GDM1 (cell line): Measurements from ENCODE around the gene LBX1.

Experiments used
- DNase-seq: peaks from one replicate; lab custom pipeline; 2025; lab: John Stamatoyannopoulos, UW

Gene LBX1

DNA sequence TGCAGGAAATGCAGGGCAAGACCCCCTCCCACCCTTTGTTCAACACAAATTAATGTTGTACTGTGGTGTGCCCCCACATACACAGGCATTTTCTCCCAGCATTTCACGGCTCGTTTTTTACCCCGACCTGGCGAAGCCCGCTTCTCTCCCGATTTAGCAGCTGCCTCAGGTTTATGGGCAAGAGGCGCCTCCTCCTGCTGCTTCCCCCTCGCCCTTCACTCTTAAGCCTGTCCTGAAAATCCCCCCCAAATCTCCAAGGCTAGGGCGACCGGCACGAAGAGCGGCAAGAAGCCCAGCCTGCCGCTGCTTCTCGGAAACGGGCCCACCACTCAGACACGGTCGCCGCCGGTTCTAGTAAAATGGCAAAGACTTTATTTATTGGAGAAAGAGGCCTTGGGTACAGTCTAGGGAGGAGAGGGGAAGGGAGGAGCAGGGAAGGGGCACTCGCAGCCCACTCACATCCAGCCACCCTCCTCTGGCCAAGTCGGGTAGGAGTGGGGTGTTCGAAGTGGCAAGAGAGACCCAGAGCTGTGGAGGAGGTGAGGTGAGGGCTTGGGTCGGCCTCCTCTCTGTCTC lies 3.3 kb downstream of the LBX1 start:
- no peak for DNase-seq

DNA sequence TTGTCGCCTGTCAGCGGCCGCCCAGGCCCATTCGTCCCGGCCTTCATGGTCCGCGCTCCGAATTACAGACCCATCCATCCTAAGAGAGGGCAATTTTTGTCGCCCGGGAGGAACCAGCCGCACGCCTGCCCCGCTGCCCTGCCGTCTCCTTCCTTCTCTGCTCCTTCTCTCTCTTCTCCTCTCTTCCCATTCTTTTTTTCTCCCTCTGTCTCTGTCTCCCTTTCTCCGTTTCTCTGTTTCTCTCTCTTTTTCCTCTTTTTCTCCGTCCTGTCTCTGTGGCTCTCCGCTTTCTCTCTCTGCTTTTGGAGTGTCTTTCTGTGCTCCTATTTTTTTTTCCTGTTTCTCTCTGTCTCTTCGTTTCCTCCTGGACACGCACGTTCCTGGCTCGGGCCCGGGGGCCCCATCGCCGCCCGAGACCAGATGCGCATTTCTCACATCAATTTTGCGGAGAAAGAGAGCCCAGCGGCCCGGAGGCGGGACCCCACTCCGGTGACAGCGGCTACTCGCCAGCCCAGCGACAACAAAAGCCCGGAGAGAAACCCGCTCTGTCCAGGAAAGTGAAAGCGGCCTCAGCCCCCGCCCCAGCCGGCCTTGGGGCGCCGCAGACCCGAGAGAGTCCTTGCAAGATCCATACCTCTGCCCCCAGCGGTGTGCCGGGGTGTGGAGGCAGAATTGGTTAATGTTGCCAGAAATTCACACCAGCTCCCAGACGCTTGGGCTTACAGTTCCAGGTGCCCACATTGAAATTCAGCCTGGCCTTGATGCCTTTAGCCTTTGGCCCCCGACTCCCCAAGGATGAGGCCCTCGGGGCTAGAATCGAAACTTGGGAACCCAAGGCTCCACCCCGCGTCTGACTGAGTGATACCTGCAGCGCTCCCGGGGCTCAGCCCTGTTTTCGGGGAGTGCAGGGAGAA lies 4.1 kb downstream of the LBX1 start:
- DNase-seq: no peak

DNA sequence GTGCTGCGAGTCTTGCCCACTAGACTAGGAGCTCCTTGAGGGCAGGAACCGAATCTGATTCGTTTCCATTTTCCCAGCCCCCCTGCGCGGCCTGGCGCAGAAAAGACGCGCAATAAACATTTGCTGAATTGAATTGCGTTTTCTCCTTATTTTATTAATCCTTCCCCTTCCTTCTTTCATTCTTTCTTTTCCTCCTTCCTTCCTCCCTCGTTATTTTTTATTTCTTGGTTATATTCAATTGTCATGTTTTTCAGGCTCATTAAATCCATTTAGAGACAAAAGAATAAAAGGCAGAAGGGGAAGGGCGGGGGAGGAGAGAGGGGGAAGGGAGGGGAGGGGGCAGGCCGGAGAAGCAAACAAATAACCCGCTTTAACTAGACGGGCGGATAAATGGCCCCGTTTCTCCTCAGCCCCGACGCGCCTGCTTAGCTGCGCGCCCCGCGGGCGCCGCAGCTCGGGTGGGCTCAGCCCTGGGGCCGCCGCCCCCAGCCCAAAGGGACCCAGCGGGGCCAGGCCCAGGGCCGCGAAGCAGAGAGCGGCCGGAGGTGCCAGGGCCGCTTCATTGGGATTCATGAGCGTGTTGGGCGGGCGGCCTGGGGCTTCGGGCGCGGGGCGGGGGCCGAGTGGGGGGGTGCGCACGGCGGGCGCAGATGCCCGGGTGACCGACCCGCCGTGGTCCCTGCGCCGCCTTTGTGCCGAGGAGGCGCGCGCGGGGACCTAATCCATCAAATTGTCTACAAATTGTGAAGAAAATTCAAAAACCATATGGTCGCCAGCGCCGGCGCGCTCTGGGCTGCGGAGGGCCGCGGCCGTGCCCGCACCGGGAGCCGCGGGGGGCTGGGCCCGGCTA lies 5.0 kb downstream of the LBX1 start:
- no peak for DNase-seq

DNA sequence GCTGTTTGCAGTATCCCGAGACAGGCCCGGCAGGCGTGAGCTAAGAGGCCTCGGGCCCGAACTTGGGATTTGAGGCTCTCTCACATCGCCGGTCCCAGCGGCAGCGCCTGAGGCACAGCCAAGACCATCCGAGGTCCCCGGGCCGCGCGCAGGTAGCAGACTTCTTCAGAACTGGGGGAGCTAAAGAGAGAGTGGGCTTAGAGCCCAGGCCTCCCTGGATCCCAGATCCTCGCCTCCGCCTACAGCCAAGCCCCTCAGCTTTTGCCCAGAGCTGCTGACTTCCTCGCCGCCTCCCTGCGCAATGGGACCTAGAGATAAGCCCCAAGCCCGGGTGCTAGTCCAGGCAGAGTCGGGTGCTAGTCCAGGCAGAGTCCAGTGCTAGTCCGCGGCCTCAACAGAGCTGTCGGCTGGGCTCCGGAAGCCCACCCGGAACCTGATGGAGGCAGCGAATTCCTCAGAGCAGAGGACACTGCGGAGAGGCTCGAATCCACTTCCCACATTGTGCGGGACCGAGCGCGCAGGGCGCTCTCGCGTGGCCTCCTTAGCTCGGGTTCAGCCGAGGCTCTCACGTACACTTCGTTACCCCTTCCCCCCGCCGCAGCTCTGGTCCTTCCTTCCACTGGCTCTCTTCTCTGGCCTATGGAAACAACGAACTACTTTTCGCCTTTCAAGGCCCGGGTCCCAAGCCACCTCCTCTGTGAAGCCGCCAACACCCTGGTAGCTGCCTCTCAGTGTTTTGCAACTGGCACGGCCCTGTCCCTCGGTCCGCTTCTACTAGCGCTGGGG lies 5.8 kb downstream of the LBX1 start:
- DNase-seq: no peak

DNA sequence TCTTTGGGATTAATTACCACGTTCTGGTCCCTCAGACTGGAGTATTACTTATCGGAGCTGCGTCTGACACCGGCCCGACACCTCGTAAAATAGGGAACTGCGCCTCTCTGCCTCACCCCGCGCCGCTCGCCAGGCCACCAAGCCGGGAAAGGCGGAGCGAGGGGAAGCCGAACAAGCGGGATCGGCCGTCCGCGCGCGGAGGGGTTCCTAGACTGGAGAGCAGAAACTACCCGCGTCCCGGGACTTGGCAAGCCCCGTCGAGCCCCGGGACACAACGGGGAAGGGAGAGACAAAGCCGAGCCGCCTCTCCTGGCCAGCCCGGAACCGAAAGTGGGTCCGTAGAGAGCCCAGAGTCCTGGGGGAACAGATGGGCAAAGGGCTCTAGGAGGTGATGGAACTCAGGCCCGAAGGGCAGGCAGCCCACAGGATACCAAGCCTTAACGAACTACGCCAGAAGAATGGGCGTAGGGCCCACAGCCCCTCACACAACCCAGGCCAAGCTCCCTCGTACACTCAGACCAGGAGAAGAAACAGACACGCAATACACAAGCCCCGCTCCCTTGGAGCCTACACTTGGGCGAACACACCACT lies 6.5 kb downstream of the LBX1 start:
- no peak for DNase-seq

DNA sequence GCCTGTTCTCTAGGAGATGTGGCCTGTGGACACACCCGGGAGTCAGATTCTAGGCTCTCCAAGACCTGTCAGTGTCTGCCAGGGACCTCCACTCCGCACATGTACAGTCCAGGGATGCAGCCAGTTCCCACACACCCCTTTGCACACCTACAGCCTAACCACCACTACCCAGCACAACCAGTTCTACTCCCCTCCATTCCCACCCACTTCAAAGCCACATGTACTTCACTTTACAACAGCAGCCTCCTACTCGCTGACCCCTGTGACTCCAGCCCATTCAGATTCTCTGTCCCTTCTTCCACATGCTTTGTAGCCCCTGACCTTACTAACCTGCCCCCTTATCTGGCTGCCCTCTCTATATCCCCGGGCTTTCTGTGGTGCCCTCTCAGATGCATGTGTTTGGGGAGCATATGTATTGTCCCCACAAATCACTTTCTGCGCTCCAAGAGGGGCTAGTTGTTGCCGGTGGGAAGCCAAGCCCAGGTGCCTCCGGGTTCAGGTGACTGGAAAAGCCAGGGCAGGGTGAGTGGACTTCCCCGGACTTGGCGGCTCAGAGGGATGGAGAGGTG lies 7.2 kb downstream of the LBX1 start:
- no peak for DNase-seq

DNA sequence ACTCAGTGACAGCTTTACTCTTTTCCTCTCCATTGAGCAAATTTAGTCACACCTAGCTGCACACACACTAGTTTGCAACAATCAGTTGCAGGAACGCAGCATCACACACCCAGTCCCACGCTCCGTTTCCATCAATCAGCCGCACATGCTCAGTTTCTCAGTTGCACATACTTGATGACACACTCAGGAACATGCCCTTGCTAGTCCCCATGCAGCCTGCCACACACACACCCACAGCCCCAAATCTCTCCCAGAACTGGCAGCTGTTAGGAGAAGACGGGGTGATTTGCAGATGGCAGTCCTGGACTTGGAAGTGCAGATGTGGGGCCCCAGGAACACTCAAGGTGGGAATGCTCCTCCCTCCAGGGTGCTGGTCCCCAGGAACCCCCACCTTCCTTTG lies 7.7 kb downstream of the LBX1 start:
- no peak for DNase-seq

DNA sequence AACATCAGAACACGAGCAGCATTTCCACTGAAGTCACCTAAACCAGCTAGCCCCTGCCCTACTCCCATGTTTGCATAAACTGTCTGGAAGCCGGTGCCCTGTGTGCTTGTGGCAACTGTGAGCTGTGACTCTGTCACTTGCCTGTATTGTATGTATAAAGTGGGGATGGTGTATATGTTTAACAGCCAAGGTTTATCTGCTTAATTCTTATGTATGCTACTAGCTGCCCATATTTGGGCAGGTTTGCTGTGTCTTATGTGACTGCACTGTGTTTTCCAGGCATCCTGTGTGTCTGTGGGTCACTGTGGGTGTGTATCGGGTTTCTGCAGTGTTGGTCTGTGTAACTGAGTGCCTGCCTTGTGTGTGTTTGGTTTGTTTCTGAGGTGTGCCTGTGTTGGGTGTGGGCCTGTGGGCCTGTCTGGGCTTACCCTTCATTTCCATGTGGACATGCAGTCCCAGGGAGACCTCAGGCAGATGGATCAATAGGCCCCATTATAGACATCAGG lies 9.3 kb downstream of the LBX1 start:
- no peak for DNase-seq

DNA sequence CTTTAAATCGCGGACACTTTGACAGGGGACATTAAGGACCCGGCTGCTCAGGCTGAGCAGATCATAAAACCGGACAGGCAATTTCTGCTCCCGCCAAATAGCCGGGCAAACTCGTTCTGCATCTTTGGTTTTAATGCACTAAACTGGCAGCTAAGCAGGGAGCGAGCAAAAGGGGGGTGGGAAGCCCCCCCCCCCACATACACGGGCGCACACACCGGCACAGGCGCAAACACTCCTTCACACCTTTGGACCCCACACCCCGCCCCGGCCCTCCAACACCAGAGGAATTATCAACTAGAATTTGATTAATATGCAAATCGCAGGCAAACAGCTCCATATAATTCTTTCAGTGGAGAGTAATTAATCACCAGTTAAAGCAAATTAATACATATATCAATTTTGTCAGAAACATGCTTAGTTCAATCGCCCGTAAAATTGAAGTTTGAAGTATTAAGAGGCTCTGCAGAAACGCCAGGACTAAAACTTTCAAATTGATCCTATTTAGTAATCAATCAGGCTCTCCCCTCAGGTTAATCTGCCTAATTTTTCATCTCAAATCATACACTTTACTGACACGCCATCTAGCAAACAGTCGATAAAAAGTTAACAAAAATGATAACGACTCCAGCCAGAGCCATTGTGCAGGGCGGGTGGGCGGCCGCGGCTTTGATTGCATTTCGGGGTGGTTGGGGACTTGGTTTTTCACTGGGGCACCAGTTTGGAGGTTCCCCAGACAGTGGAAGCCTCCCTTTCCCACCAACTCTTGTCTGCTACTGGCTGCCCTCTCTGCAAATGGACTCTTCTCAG lies 9.9 kb downstream of the LBX1 start:
- no peak for DNase-seq

DNA sequence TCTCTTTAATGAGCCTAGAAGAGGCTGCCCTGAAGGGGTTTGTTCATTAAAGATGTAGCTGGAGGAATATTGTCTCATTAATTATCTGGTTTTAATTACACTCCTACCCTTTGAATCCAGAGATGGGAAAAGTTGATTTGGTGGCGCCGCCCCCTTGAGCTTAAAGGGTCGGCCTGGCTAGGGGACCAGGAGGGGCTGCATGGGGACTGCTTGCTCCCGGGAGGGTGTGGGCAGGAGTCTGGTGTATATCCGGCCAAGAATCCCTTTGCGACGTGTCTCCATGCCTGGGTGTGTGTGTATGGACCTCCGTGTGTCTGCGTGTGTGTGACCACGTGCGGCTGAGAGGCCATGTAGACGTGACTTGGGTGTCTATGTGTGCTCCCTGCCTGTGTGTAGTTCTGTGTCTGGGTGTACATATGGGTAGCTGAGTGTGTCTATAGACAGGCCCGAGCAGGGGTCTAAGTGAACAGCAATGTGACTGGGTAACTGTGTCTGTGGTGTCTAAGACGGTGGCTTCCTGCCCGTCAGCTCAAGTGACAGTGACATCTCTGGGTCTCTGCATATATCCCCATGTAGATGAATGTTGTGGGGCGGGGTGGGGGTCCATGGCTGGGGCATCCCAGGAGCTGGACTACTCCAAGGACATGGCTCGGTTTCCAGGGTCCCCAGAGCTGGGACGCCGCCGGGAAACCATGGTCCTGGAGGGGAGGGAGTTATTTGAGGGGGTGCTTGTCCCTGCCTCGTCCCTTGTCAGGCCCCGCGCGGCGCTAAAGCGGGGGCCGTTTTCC lies 10.7 kb downstream of the LBX1 start:
- DNase-seq: no peak

DNA sequence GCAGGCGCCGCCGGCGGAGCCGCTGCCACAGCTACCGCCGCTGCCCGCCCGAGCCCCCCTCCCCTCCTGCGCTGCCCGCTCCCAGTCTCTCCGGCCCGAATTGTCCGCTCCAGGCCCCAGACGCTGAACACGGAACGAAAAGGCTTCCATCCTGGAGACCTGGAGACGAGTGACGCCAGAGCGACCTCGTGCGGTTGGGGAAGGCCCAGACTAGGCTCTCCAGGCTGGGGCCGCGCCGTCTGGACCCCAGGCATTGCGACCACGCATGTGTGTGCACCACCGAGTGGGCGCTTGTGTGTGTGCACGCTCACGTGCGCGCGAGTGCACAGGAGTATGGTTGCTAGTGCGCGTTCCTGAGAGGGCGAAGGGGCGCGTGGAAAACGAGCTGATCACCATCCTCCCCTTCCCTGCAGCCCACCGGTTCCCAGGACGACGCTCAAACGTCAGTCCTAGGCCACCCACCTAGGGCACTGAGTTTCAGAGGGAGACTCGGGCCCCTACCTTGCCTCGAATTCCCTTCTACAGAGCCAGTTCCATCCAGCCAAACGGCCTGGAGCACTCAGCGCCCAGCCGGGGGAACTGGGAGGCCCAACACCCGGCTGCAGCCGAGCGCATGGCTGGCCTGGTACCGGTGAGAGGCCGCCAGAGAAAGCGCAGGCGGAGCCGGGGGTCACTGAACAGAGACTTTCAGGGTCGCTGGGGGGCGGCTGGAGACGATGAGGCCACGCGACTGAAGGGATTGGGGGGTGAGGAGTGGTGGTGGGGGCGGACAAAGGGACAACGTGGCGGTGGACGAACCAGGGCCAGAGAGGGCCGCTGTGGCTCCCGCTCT lies 11.6 kb downstream of the LBX1 start:
- DNase-seq: no peak

DNA sequence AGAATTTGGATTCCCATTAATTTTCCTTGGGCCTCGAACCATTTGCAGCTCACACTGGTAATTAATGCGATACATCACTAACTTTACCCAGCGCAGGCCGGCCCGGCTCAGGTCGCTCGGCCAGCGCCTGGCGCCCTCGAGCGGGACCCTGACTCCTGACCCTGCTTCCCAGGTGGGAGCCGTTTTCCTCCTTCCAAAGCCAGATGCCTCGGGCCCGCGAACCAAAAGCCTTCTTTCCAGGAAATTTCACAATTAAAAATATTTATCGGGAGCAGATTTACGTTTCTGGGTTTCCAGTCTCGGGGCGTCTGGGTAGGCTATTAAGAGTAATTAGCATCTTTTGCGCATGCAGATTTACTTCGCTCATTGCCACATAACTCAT lies 12.2 kb downstream of the LBX1 start:
- DNase-seq: no peak

DNA sequence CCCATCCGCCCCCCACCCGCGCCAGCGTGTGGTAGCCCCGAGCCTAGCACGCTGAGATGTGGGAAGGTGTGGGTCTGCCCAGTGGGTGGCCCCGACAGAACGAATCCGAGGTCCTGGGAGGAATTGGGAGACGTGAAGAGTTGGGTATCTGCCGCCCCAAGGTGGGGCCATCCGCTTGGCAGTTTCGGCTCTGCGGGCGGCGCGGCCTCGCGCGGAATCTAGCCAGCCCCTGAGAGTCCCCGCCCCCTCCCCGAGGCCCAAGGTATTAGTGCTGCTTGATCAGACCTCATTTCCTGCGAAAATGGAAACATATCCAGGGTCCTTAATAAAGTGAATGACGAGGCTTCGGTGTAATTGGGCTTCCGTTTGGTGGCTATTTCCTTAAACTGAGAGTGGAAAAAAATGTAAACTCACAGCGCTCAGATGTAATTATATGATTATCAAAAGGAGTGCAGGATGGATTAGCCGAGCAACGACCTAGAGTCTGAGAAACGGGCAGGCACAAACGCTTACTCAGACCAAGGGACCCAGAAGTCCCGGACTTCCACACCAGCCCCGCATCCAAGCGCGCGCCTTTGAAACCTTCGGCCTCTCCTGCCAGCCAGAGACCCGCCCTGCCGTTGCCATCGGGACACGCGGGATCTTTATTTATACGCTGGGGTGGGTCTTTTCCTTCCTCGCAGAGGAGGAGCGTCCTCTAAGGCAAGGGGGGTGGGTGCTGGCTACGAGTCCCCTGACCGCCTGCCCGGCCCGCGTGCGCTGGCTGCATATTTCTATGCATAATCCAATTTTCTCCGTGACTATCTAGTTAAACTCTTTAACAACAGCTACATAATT lies 12.8 kb downstream of the LBX1 start:
- no peak for DNase-seq

DNA sequence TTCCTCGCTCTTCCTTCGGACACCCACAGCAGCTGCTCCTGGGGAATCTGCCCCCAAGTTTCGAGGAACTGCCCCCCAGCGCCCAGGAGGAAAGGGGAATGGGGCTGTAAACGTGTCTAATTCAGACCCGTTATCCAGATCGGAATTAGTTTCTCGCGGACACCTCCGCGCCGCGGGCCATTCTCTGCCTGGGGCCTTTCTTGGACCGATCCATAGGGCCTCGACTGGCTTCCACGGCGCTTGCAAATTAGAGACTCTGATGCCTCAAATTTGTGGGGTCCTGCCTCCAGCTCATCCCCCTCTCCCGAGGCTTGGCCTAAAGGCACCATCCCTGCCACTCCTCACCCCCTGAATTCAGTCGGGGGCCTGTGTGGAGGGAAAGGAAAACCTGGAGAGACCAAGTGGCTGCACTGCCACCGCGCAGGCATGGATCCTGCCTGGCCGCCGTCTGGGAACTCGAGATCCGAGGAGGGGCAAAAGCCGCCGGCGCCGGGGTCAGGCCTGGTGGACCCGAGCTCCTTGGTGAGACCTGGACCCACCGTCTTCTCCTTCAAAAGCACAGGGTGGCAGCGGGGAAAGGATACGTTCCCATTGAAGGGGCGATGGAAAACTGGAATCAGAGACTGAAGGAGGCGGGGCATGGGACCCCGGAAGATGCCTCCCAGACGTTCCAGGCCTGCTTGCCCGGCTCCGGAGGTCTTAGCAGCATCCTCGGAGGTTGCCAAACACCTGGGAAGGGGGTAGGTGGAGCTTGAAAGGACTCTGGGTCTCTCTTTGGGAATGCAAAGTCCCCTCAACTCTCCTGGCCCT lies 13.7 kb downstream of the LBX1 start:
- no peak for DNase-seq

DNA sequence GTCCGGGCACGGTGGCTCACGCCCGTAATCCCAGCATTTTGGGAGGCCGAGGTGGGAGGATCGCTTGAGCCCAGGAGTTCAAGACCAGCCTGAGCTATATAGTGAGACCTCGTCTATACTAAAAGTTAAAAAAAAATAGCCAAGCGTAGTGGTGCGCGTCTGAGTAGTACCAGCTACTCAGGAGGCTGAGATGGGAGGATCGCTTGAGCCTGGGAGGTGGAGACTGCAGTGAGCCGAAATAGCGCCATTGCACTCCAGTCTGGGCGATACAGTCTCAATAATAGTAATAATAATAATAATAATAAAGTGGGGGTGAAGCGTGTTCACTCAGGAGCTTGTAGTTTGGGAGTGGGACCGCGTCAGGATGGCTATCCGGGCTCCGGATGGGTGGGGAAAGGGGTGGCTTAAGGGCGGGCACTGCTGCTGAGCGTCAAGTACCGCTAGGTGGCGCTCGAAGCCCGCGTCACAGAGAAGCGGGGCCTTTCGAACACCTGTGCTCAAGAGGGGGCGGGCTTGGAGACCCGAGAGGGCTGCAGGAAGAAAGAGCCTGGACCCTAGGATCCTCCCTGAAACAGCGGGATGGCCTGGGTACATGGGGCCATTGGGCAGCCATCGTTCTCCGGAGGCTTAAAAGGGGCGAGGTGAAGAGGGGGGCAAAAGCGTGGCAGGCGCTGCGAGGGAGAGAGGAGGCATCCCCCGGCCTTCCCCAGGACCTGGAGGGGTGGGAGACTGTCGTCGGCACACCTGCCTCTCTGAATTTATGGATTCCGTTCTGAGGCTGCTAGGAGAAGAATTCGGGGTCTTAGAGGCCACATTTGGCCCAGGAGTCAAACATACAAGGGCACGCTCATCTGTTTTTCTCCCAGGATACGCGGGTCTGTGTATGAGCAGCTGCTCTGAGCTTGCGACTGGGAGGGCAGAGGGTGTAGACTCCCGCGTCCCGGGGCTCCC lies 14.5 kb downstream of the LBX1 start:
- peak; percentile 29 for DNase-seq

DNA sequence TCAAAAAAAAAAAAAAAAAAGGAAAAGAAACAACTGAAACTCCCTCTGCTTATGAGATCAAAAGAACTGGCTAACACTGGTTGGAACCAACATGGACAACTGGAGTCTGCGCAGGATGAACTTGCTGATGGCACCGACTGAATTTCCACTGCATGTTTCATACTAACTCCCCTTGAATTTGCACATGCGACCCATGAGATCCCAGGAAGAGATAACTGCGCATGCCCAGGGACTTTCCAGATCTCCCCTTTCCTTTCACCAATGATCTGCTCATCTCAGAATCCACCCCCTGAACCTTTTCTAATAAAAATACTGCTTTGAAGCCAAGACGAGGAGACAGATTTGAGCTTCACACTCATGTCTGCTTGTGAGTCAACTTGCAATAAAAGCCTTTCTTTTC lies 20.7 kb downstream of the LBX1 start:
- no peak for DNase-seq
